22Rv1 (cell line): ENCODE measurements around the gene POGLUT3.
A peak's percentile ranks its signal among the peaks of the same experiment; 100 is the strongest.

ENCODE experiments used
- H3K27ac ChIP-seq: fragments of 450-650 bp; 2 replicates; pipeline ENCODE4 v1.5.1; 2017
- ZFX ChIP-seq: fragments of 450-650 bp; IDR thresholded peaks from 2 replicates; pipeline ENCODE4 v1.6.1; 2017; ENCODE audit warnings: antibody characterized with exemption, borderline replicate concordance
- TF ChIP-seq, protein P1 (sequence below): fragments of 450-650 bp; IDR thresholded peaks from 2 replicates; pipeline ENCODE4 v1.5.1; 2017; ENCODE audit warnings: mild to moderate bottlenecking

The POGLUT3 gene

GRCh38 chr11:108536783-108537182, 38.6 kb upstream of the POGLUT3 start:
- no peak overlapping the region for H3K27ac ChIP-seq
- no peak for TF ChIP-seq ZFX
- TF ChIP-seq, protein P1, sequence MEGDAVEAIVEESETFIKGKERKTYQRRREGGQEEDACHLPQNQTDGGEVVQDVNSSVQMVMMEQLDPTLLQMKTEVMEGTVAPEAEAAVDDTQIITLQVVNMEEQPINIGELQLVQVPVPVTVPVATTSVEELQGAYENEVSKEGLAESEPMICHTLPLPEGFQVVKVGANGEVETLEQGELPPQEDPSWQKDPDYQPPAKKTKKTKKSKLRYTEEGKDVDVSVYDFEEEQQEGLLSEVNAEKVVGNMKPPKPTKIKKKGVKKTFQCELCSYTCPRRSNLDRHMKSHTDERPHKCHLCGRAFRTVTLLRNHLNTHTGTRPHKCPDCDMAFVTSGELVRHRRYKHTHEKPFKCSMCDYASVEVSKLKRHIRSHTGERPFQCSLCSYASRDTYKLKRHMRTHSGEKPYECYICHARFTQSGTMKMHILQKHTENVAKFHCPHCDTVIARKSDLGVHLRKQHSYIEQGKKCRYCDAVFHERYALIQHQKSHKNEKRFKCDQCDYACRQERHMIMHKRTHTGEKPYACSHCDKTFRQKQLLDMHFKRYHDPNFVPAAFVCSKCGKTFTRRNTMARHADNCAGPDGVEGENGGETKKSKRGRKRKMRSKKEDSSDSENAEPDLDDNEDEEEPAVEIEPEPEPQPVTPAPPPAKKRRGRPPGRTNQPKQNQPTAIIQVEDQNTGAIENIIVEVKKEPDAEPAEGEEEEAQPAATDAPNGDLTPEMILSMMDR: no peak

- no peak overlapping the region for H3K27ac ChIP-seq
- TF ChIP-seq, protein P1: no peak
- TF ChIP-seq ZFX: no peak
These were observed 37.3 kb upstream of the POGLUT3 start for GRCh38 chr11:108535384-108535955.

- TF ChIP-seq, protein P1: no peak
- TF ChIP-seq ZFX: no peak
- H3K27ac ChIP-seq: no peak overlapping the region
These were observed 36.2 kb upstream of the POGLUT3 start for GRCh38 chr11:108534274-108534882.

DNA sequence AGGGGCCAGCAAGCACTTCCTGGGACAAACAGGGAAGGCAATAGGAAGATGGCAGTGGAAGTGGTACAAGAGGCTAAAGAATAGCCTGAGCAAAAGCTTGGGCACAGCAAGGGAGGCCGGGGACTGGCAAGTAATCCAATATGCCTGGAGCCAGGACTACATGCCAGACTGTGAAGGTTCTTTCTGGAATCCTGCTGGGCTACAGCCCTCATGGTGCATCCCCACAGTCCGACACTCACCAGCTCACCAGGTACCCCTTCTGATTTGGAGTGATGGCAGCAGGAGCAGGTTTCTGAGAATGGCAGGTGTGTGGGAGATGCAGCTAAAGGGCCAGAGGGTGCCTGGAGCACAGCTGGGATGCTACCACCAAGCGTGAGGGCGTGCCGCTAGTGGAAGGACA, 32.2 kb upstream of the POGLUT3 start:
- TF ChIP-seq ZFX: no peak
- TF ChIP-seq, protein P1: no peak
- no peak overlapping the region for H3K27ac ChIP-seq

DNA sequence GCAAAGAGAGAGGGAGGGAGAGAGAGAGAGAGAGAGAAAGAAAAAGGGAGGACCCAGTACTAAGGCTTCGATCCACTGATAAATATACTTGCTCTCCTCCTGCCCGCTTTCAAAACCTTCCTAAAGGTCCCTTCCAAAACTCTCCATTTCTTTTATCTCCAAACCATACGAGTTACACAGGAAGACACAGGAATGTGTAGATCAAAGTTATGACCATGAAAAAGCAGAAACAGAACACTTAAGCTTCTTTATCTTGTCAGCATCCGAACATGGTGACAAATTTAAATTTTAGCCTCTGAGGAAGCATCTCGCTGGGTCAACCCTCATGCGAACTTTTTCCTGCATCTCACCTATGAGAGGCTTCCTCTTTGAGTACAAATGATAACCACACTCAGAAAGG, 29.2 kb upstream of the POGLUT3 start:
- H3K27ac ChIP-seq: no peak overlapping the region
- TF ChIP-seq, protein P1: no peak
- no peak for TF ChIP-seq ZFX

GRCh38 chr11:108525161-108525560, 27.0 kb upstream of the POGLUT3 start:
- no peak for TF ChIP-seq ZFX
- TF ChIP-seq, protein P1: no peak
- H3K27ac ChIP-seq: 0 out of 2 replicates have a peak overlapping the region, but pooled peaks have one; percentile 22

DNA sequence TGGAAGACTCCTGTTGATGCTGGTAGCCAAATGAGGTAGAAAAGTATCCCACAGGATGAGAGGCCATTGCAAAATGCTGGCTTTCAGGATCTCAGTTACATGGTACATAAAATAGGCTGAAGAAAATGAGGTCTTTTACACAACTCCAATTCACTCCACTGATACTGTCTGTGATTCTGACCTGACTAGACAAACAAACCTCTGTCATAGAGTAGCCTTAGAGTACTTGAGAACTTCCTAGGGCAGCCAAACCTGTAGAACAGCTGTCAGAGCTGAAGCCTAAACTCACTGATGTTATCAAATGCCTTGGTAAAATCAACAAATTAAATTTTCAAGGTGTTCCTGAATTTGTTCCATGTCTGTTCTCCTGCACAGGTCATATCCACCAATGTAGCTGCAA, 26.2 kb upstream of the POGLUT3 start:
- H3K27ac ChIP-seq: peak overlapping the region; percentile 22; the same call in 1 of the 2 replicates
- TF ChIP-seq, protein P1: no peak
- no peak for TF ChIP-seq ZFX
